HG03196 (cell line): ENCODE measurements around the gene SPATA21.

Experiments used
- ATAC-seq: cut with Tn5 transposase; IDR thresholded peaks from one replicate; pipeline ENCODE4 v1.9.1; 2021; ENCODE audit not compliant: unreplicated experiment

Gene SPATA21

GRCh38 chr1:16351994-16352841 lies 85.0 kb downstream of the SPATA21 start, which contains the start of gene FBXO42:
Gene FBXO42 (minus strand): TSS chr1:16352480. CDS start chr1:16315418, 37,062 bp downstream.
- peak; percentile 90 for ATAC-seq

- no peak for ATAC-seq
Observed at GRCh38 chr1:16351456-16351993, 85.7 kb downstream of the SPATA21 start.

GRCh38 chr1:16349847-16350406 lies 87.3 kb downstream of the SPATA21 start:
- no peak for ATAC-seq
